Kidney capillary endothelial cell (primary cell): Measurements from ENCODE around the gene GOLGA7B.

ENCODE experiments used
- DNase-seq: peaks from one replicate; pipeline ENCODE4 v3.0.0-alpha.2; 2018; ENCODE audit warnings: low spot score

Gene GOLGA7B

DNA sequence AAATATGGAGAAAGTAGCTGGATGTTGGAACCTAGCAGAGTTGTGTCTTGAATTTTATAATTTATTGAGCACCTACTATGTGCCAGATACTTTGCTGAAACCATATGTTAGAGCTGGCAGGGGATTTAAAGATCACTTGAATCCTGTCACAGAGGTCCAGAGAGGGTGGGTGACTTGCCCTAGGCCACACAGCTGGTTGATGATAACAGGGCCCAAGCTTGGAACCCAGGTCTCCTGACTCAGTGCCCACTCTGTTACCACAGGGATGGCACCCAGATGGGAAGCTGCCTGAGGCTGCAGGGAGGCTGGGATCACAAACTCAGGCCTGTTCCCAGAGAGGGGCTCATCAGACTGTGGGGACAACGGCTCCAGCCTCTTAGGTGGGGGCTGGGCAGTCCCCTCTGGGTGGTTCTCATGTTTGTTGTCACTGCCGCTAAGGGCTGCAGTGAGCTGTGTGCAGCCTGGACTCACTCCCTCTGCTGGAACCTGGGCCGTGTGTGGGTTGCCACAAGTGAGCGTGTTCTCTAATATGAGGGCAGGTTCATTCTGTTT lies 18.6 kb downstream of the GOLGA7B start:
- no peak for DNase-seq

DNA sequence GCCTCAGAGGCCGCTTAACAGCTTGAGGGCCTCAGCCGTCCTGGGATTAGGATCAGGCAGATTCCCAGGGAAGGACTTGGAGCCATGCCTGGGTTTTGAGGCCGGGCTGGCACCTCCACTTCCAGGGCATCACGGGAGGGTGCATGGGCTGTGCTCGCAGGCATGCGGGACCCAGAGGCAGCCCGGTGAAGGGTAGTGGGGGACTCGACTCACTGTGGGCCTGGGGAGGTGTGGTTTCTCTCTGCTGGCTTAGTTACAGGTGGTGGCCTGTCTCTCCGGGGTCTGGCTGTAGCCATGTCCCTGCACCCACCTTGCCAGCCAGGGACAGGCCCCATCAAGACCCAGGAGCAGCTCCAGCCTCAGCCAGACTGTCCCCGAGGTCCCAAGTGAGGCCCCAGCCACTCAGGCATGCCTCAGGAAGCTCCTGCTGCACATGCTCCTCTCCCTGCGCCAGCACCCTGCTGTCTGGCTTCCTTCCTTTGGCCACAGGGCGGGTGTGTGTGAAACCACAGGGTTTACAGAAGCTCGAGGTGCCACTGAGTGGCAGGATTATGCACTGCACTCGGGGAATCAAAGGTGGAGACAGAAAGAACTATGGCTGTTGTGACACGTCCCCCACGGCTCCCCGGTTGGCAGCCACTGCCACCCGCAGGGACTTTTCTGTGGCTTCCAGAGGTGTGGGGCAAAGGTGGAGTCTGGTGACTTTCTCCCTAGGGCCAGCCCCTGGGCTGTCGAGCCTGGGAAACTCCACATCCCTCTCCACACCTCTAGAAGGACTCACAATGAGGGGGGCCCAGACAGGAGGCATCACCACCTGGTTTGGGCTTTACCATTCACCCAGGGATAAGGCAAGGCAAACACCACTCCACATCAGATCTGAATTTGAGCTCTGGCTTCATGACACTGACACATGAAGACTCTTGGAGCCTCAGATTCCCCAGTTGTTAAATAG lies 19.7 kb downstream of the GOLGA7B start:
- peak; percentile 88 for DNase-seq

DNA sequence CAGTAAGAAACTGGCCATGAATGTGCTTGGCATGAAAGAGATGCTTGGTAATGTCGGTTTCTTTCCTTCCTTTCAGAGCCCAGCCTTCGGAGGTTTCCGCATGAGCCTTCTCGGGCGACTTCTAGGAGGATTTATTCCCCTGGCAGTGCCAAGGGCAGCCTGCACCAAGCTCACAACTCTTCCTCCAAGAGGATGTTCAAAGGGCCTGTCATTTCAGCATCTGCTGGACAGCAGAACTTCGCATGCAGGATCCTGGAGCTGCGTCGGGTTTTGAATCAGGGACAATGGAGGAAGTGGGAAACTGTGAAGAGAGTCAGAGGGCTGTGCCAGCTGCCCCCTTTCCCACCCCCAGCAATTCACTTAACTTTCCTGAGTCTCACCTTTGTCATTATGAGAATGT lies 21.3 kb downstream of the GOLGA7B start:
- DNase-seq, result no peak

DNA sequence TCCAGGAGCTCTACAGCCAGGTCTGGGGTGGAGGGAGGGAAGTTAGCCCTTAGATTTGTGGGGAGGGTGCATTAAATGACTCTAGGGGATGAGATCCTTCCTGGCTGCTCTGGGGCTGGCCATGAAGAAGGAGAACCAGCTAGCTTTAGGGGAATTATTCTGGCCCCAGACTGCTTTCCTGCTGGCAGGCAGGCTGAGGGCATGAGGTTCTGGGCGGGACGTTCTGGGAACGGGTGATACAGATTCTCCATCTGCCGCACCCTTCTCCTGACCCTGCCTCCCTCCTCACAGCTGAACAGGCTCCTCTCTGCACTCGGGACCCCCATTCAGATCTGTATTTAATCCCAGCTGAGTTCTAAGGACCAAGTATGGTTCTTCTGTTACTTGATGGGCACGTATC lies 23.9 kb downstream of the GOLGA7B start:
- no peak for DNase-seq

DNA sequence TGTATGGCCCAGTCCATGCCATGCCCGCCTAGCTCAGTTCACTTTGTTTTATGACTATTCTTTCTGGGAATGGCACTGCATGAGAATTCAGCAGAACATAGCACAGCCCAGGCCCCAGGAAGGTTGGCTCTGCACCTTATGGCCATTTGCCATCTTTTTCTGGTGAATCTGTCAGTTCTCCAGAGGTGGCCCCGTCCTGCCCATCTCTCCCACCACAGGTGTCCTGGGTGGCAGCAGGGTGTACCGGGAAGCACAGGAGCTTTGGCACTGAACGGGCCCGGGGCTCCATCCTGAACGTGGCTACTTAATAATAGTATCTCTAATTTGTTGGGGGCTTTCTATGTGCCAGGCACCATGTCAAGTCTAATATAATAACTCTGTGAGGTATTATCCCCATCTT lies 24.7 kb downstream of the GOLGA7B start:
- DNase-seq, result no peak

DNA sequence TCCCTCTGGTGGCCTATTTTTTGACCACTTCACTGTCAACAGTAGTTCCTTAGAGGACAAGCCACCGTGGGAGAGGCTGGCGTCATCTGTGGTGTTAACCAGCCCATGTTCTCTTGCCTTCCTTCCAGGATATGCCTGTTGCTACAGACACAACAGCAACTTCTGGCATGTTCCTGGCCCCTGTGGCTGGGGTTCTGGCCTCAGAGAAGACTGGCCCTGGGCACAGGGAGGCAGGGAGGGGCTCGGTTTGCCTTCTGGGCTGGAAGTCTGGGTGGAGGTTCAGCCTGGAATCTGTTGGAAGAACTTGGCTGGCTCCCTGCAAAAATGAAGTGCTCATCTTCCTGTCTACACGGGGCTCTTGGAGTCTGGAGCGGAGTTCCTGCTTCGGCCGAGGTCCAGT lies 25.7 kb downstream of the GOLGA7B start:
- DNase-seq, result no peak

- DNase-seq, result no peak
These were observed 26.8 kb downstream of the GOLGA7B start for GRCh38 chr10:97876402-97876801.

DNA sequence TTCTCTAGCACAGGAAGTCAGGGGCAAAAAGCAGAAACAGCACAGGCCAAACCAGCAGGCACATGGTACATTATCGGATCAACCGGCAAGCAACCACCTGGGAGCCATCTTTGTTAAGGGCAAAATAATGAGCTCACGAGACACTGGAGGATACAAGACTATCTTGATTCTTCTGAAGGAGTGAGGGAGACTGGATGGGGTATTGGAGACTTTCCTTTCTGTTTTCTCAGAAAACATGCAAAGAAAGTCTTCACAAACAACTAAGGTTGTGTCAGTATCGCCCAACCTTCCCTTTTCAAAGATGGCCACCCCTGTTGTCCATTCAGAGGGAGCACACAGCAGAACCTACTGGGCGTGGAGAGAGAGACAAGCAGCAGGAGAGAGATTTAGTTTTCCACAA lies 29.6 kb downstream of the GOLGA7B start:
- no peak for DNase-seq

DNA sequence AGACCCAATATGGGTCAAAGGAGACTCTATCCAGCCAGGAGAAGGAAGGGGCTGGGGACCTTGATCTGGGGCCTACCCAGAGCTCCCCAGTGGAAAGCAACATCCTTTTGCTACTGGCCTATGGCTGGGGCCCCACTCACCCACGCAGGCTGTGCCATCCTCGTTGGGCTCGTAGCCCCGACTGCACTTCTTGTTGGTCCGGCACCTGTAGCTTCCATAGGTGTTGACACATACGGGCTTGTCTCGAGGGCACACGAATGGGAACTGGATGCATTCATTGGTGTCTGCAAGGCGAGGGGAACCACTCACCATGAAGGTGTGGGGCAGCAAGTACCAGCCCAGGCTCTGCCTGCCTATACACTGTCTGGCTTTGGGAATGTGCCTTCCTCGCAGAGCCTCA lies 30.5 kb downstream of the GOLGA7B start:
- DNase-seq, result no peak

DNA sequence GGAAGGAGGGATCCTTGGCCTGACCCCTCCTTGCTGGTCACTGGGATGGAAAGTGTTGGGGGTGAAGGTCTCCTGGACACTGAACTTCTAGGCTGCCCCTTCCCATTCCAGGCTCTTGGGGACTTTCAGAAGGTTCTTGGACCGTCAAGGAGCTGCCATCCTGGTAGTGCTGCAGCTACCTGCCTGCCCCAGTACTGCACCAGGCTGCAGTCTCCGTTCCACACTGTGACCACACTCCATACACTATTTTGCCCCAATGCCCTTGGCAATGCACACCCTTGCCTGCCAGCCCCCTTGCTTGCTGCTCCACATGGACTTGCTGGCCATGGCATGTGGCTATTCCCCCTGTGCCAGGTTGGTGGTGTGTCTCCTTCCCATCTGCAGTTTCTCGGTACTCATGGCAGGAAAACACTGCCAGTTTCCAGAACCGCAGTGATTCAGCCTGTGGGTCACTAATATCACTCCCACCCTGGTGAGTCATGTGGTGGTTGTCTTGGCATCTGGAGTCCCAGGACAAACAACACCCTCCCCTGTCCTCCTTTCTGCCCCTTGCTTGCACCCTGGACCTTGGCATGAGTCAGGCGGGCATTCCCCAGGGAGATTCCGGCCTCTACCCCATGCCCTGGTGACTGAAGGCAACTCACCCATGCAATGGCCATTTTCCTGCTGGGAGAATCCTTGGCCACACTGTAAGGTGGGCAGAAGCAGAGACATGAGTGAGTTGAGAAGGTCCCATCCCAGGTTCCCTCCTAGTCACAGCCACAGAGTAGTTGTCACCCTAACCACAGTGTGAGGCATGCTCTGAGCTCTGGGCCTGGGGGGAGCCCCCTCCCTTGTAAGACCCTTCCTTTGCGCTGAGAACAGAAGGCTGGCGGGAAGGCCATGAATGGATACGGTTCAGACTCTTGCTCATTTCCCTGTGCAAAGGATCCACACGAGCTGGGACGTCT lies 32.8 kb downstream of the GOLGA7B start:
- DNase-seq, result no peak

DNA sequence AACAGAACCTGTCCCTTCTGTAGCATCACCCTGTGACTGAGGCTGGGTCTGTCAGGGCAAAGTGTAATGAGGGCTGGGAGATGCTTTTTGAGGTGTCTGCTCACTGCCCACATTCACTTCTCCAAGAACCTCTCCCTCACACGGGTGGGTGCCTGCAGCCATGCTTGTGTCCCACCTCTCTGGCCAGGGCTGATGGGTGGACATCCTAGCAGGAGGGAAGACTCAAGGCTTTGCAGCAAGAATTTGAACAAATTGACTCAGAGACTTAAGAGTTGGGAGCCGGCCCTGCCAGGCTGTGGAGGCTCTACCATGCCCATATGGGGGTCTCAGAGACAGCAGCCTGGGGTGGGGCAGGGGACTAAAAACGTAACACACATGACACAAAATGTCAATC lies 33.4 kb downstream of the GOLGA7B start:
- DNase-seq, result no peak

DNA sequence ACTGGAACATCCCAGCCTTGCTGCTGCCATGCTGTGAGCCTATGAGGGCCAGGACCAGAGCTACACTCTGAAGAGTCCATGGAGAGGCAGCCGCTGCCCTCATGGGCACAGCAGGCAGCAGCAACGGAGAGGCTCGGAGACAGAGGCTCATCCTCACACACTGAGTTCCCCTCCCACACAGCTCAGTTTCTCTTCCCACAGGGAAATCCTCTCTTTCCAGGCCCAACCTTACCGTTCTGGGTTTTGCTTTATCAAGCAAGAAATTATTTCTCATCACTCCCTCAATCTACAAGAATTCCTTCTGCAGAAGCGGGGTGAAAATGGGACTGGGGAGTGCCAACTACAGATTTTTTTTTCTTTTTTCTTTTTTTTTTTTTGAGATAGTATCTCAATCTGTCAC lies 36.6 kb downstream of the GOLGA7B start:
- no peak for DNase-seq

- no peak for DNase-seq
These were observed 37.8 kb downstream of the GOLGA7B start for GRCh38 chr10:97887399-97887798.

DNA sequence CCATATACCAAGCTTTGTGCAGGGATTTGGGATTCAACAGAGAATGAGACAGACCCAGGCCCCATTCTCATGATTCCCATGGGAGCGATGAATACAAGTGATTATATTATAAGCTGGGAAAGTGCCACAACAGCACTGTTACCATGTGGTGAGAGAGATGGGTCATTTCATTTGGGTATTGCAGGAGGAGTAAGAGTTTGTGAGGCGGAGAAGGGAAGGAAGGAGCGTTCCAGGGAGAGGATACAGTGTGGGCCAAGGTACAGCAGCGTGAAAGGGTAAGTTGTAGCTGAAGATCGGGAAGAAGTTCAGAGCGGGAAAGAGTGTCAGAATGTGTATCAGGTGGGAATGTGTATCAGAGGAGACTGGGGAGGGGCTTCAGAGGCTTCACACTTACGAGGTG lies 38.5 kb downstream of the GOLGA7B start:
- no peak for DNase-seq

DNA sequence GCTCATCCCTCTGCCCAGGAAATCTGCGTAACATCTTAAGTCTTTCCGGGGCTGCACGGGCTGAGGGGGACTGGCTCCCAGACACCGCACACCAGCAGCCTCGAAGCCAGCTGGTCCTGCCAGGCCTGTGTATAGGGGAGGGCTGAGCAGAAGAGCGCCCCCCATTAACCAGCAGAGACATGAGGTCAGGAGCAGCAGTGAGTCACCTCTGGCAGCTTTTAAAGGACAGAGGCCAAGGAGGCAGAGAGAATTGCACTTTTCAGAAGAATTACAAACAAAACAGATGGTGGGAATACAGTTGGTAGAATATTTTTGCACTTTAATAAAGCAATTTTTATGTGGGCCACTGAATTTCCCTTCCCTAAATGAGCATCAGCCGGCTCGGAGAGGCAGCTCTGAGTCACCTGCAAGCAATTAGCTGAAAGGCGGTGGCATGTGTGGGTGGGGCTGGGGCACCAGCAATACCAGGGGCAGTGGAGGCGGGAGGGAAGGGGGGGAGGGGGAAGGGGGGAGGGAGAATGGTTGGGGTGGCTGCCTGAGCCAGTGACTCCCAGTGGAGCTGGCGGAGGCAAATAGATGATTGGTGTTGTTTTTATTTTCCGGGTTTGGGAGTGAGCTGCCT lies 39.1 kb downstream of the GOLGA7B start:
- DNase-seq, result no peak

- no peak for DNase-seq
These were observed 40.0 kb downstream of the GOLGA7B start for GRCh38 chr10:97889461-97890265.

GRCh38 chr10:97891497-97892167 lies 42.0 kb downstream of the GOLGA7B start:
- DNase-seq, result no peak

- DNase-seq, result no peak
These were observed 42.9 kb downstream of the GOLGA7B start for GRCh38 chr10:97892506-97892905.

GRCh38 chr10:97892939-97893338 lies 43.3 kb downstream of the GOLGA7B start:
- DNase-seq, result no peak

GRCh38 chr10:97894092-97894491 lies 44.4 kb downstream of the GOLGA7B start:
- no peak for DNase-seq

DNA sequence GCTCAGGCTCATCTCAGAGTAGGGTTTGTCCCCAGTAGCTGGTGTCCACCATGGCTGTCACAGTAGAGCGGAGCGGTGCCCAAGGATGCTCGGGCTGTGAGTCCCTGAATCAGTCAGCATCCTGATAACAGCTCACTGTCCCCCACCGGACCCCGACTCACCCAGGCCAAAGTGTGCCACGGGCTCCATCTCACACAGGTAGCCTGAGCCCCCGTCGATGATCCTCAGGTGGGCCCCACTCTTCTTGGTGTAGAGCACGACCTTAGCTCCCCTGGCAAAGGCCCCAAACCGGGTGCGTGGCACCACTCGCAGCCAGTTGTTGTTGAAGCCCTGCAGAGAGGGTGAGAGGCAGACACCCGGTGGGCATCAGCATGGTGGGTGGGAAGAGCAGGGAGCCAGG lies 45.4 kb downstream of the GOLGA7B start:
- DNase-seq, result no peak
